ENCODE results near the gene ASAP2. TPM values are rescaled to one million over a fixed set of nuclear protein-coding genes. Genes with fewer than 3 reads are reported as not detected.

The ASAP2 gene
- polyA plus RNA-seq, 1 experiment, result 30.0 TPM

DNA sequence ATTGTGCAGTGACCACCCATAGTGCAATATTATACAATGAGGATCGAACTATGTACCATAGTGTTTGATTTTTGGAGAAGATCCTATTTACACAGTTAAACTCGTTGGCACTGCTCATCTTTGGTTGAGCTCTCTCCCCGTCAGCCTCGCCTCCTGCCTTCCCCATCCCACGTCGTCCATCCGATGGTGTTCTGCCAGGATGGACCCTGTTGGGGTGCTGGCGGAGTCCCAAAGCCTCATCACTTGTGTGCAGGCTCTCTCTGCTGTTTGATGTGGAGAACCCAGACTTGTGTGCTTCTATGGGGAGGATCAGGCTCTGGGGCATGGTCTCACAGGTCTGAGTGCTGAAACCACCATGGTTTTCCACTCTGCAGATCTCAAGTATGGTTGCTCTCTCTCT, 131.3 kb downstream of the ASAP2 start:
- H3K27ac ChIP-seq (ENCODE audit: low read depth, low read length), result no peak overlapping the region
- no peak overlapping the region for H3K4me3 ChIP-seq (ENCODE audit: low read depth, low read length)
- DNase-seq (ENCODE audit: low read depth, low spot score), result no peak
- ChIA-PET CTCF (no interaction called here), POLR2A (no interaction called here)
- no peaks in the 10 kb centered on the region for H3K27me3 ChIP-seq (ENCODE audit: control insufficient read depth, insufficient read depth, low read length)
- H3K9me3 ChIP-seq (ENCODE audit: control insufficient read depth, insufficient read depth, low read length), result no peaks in the 10 kb centered on the region
- TF ChIP-seq CTCF (IDR thresholded peaks at IDR 0.05; ENCODE audit: low read depth, low read length), result no peak

DNA sequence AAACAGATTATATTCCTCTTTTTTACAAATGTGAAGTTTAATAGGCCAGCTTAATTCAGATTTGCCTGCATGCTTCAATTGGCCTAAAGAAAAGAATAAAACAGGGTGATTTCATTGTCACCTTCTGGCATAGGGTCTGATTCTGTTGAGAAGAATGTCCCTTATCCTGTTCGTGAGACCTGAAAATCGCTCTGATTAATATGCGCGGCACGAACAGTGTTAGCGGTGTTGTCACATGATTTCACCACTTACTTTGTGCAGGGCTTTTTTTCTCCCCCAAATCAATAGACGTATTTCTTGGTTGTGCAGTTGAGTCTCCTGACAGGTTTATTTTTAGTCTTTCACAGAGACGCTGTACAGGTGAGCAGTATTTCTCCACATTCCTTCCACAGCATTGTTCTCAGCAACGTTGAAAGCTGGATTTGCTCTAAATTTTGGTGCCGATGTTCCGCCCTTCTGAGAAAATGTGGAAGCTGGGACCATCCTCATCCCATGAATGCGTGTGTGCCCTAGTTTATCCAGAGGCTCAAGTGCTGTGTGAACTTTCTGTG, 134.8 kb downstream of the ASAP2 start:
- Histone ChIP-seq H3K27ac (ENCODE audit: low read depth, low read length) (no peak overlapping the region), H3K27me3 (ENCODE audit: control insufficient read depth, insufficient read depth, low read length) (no peaks in the 10 kb centered on the region), H3K9me3 (ENCODE audit: control insufficient read depth, insufficient read depth, low read length) (no peaks in the 10 kb centered on the region), H3K4me3 (ENCODE audit: low read depth, low read length) (no peak overlapping the region)
- no peak for DNase-seq (ENCODE audit: low read depth, low spot score)
- ChIA-PET POLR2A (no interaction called here), CTCF (interaction anchor here (1.6 to 4.5 kb wide), 2 partner anchors 8 to 30 kb away, joined by 3 to 17 read pairs; no protein-coding TSS in a partner anchor)
- TF ChIP-seq CTCF (IDR thresholded peaks at IDR 0.05; ENCODE audit: low read depth, low read length), result no peak

GRCh38 chr2:9342659-9343058, 136.0 kb downstream of the ASAP2 start:
- Histone ChIP-seq H3K9me3 (ENCODE audit: control insufficient read depth, insufficient read depth, low read length) (no peaks in the 10 kb centered on the region), H3K27me3 (ENCODE audit: control insufficient read depth, insufficient read depth, low read length) (no peaks in the 10 kb centered on the region), H3K4me3 (ENCODE audit: low read depth, low read length) (no peak overlapping the region), H3K27ac (ENCODE audit: low read depth, low read length) (no peak overlapping the region)
- TF ChIP-seq CTCF (IDR thresholded peaks at IDR 0.05; ENCODE audit: low read depth, low read length), result no peak
- DNase-seq (ENCODE audit: low read depth, low spot score), result no peak
- ChIA-PET CTCF (interaction anchor here (1.6 to 4.5 kb wide), 2 partner anchors 9 to 28 kb away, joined by 3 to 17 read pairs; no protein-coding TSS in a partner anchor), POLR2A (no interaction called here)

DNA sequence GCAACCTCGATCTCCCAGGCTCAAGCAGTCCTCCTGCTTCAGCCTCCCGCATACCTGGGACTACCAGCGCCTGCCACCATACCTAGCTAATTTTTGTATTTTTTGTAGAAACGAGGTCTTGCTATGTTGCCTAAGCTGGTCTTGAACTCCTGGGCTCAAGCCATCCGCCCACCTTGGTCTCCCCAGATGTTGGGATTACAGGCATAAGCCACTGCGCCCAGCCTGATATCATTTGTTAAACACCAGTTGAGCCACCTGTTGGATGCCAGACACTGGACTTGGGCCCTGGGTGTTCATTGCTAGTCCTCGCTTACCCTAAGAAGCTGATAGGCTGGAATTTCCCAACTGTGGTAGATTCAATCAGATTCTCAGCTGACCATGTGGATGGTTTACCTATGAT, 136.9 kb downstream of the ASAP2 start:
- H3K27ac ChIP-seq (ENCODE audit: low read depth, low read length), result no peak overlapping the region
- DNase-seq (ENCODE audit: low read depth, low spot score), result no peak
- no peaks in the 10 kb centered on the region for H3K27me3 ChIP-seq (ENCODE audit: control insufficient read depth, insufficient read depth, low read length)
- no peak overlapping the region for H3K4me3 ChIP-seq (ENCODE audit: low read depth, low read length)
- CTCF ChIA-PET, result interaction anchor here (4.5 kb wide), 1 partner anchor 10 kb away, joined by 17 read pairs; no protein-coding TSS in a partner anchor
- POLR2A ChIA-PET, result no interaction called here
- no peak for TF ChIP-seq CTCF (IDR thresholded peaks at IDR 0.05; ENCODE audit: low read depth, low read length)
- H3K9me3 ChIP-seq (ENCODE audit: control insufficient read depth, insufficient read depth, low read length), result no peaks in the 10 kb centered on the region

- ChIA-PET CTCF (interaction anchor here (4.5 kb wide), 1 partner anchor 11 kb away, joined by 17 read pairs; no protein-coding TSS in a partner anchor), POLR2A (no interaction called here)
- DNase-seq (ENCODE audit: low read depth, low spot score), result no peak
- Histone ChIP-seq H3K9me3 (ENCODE audit: control insufficient read depth, insufficient read depth, low read length) (no peaks in the 10 kb centered on the region), H3K4me3 (ENCODE audit: low read depth, low read length) (no peak overlapping the region), H3K27ac (ENCODE audit: low read depth, low read length) (no peak overlapping the region), H3K27me3 (ENCODE audit: control insufficient read depth, insufficient read depth, low read length) (no peaks in the 10 kb centered on the region)
- TF ChIP-seq CTCF (IDR thresholded peaks at IDR 0.05; ENCODE audit: low read depth, low read length), result no peak
Observed at GRCh38 chr2:9344434-9344833, 137.8 kb downstream of the ASAP2 start.
